ENCODE measurements around the gene JUNB. TPM values are rescaled to one million over a fixed set of nuclear protein-coding genes. Genes with fewer than 3 reads are reported as not detected.
A peak's percentile ranks its signal among the peaks of the same experiment; 100 is the strongest.

Gene JUNB
- total RNA-seq, 1 experiment from 2014 or later, result 10.0 TPM

GRCh38 chr19:12782174-12782423, 9.2 kb upstream of the JUNB start:
- Histone ChIP-seq H3K27me3 (ENCODE audit: control insufficient read depth, insufficient read depth, low read length) (no peaks in the 10 kb centered on the region), H3K4me3 (ENCODE audit: insufficient read depth, low read depth, low read length) (peak overlapping the region; percentile 63), H3K36me3 (replicated peaks; ENCODE audit: control insufficient read depth, insufficient read depth, low read length) (no peaks in the 10 kb centered on the region)
- DNase-seq, result no peak

DNA sequence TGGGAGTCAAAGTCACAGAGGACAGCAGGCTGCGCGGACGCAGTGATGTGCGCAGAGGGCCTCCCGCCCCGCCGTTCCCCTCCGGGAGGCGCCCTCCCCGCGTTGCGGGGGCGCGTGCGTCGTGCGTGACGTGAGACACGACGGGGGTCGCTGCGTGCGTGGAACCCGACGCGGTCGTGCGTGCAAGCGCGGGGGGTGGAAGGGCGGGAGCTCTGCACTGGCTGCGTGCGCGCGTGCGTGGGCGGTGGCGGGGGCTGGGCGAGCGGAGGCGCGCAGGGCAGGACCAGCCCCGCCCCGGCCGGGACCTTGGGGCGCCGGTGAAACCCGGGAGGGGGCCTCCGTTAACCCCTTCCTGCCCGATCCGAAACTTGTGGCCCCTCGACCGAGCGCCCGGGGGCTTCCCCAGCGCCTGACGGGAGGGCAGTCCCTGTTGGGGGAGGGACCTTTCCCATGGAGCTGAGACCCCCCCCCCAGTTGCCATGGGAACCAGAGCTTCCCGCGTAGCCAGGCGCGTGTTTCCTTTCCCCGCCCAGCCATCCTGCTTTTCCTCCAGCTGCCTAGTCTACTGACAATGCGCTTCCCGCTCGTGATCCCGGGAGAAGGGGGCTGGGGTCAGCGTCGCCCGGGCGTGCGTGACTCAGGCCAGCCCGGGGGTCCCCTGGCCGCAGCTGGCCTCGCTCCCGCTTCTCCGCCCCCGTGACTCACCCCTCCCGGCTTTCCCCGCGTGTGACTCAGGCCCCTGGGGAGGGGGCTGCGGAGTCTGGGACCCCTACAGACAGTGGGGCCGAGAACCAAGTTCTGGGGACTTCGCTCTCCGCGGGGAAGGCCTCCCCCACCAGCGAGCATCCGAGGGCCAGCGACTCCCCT, 8.6 kb upstream of the JUNB start:
- Histone ChIP-seq H3K4me3 (ENCODE audit: insufficient read depth, low read depth, low read length) (peak overlapping the region; percentile 63), H3K36me3 (replicated peaks; ENCODE audit: control insufficient read depth, insufficient read depth, low read length) (no peaks in the 10 kb centered on the region)
- DNase-seq, result peak; percentile 89

GRCh38 chr19:12783291-12783848, 7.9 kb upstream of the JUNB start:
- Histone ChIP-seq H3K27me3 (ENCODE audit: control insufficient read depth, insufficient read depth, low read length) (no peaks in the 10 kb centered on the region), H3K4me3 (ENCODE audit: insufficient read depth, low read depth, low read length) (peak overlapping the region; percentile 63), H3K36me3 (replicated peaks; ENCODE audit: control insufficient read depth, insufficient read depth, low read length) (no peaks in the 10 kb centered on the region)
- peak; percentile 76 for DNase-seq

More for the DNA sequence above, 8.6 kb upstream of the JUNB start:
- no peaks in the 10 kb centered on the region for H3K27me3 ChIP-seq (ENCODE audit: control insufficient read depth, insufficient read depth, low read length)

- Histone ChIP-seq H3K27me3 (ENCODE audit: control insufficient read depth, insufficient read depth, low read length) (no peaks in the 10 kb centered on the region), H3K36me3 (replicated peaks; ENCODE audit: control insufficient read depth, insufficient read depth, low read length) (no peaks in the 10 kb centered on the region), H3K4me3 (ENCODE audit: insufficient read depth, low read depth, low read length) (no peak overlapping the region)
- peak; percentile 59 for DNase-seq
Measured at GRCh38 chr19:12783849-12784393, 7.4 kb upstream of the JUNB start.

DNA sequence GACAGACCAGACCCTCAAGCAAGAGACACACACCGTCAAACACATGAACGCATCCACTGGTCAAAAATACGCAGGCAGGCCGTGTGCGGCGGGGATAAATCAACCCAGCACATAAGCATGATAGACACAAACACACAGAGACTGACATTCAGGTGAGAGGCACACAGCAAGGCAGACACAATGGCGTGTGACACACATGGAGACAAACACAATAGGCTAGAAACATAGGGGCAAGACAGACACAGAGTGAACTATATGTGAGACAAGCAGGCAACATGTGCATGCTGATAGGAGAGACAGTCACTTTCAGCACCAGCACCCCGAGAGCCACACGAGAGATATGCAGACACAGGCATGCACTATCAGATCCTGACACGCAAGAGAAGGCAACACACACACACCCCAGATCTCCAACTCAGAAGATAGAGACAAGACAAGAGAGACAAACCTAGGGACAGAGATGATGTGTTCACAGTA, 6.9 kb upstream of the JUNB start:
- DNase-seq, result peak; percentile 19
- H3K27me3 ChIP-seq (ENCODE audit: control insufficient read depth, insufficient read depth, low read length), result no peaks in the 10 kb centered on the region
- H3K4me3 ChIP-seq (ENCODE audit: insufficient read depth, low read depth, low read length), result no peak overlapping the region
- H3K36me3 ChIP-seq (replicated peaks; ENCODE audit: control insufficient read depth, insufficient read depth, low read length), result no peaks in the 10 kb centered on the region

DNA sequence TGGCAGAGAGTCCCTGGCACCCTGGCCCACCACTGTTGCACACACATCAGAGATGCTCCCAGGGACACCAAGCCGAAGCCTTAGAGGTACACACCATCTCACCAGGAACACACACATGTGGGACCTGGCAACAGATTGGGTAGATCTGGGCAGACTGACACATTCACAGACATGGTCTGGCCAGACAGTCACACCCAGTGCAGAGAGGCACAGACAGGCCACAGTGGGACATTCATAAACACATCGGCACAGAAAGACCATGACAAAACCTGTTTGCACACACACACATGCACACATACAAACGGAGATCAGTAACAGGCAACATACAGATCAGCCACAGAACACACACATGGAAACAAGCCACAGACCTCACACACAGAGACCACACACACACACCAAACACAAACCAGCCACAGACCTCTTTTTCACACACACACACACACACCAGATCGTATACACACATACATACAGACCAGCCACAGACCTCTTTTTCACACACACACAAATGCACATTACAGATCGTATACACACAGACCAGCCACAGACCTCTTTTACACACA, 6.3 kb upstream of the JUNB start:
- H3K4me3 ChIP-seq (ENCODE audit: insufficient read depth, low read depth, low read length), result no peak overlapping the region
- H3K27me3 ChIP-seq (ENCODE audit: control insufficient read depth, insufficient read depth, low read length), result no peaks in the 10 kb centered on the region
- DNase-seq, result no peak
- H3K36me3 ChIP-seq (replicated peaks; ENCODE audit: control insufficient read depth, insufficient read depth, low read length), result no peaks in the 10 kb centered on the region

DNA sequence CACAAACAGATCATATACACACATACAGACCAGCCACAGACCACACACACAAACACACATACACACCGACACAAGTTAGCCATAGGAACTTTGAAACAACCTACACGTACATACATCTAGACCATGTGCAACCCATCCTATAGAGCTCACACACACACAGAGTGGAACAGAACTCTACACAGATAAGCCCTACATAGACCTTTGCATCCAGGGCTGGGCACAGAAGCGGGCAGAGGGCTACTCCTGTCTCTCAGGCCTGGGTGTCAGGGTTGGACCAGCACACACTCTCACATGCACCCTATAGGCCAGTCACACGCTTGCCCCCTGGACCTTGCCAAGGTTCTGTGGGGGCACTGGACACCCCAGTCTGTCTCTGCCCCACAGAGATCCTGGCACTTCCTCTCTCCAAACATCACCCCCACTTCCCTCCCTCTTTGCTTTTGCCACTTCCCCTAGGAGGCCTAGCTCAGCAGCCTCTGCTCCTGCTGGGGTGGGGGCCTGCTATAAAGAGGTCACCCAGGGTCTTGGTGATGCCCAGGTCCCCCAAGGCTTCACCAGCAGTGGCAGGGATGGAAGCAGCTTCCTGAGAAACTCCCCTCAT, 5.8 kb upstream of the JUNB start:
- Histone ChIP-seq H3K36me3 (replicated peaks; ENCODE audit: control insufficient read depth, insufficient read depth, low read length) (no peaks in the 10 kb centered on the region), H3K4me3 (ENCODE audit: insufficient read depth, low read depth, low read length) (no peak overlapping the region), H3K27me3 (ENCODE audit: control insufficient read depth, insufficient read depth, low read length) (peaks cover 2% of the 10 kb centered on the region; the same call in 1 of the 2 replicates)
- DNase-seq, result no peak

- DNase-seq, result peak; percentile 61
- H3K27me3 ChIP-seq (ENCODE audit: control insufficient read depth, insufficient read depth, low read length), result peaks cover 6% of the 10 kb centered on the region
- no peak overlapping the region for H3K4me3 ChIP-seq (ENCODE audit: insufficient read depth, low read depth, low read length)
- no peaks in the 10 kb centered on the region for H3K36me3 ChIP-seq (replicated peaks; ENCODE audit: control insufficient read depth, insufficient read depth, low read length)
Measured at GRCh38 chr19:12786141-12786870, 5.0 kb upstream of the JUNB start.

DNA sequence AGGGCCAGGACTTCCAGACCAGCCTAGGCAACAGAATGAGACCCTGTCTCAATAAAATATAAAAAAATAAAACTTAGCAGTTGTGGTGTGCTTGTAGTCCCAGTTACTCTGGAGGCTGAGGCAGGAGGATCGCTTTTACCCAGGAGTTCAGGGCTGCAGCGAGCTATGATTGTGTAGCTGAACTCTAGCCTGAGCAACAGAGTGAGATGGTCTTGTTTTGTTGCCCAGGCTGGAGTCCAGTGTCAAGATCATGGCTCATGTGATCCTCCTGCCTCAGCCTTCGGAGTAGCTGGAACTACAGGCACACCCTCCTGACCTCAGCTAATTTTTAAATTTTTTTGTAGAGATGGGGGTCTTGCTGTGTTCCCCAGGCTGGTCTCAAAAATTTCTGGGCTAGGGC, 4.3 kb upstream of the JUNB start:
- H3K36me3 ChIP-seq (replicated peaks; ENCODE audit: control insufficient read depth, insufficient read depth, low read length), result no peaks in the 10 kb centered on the region
- no peak overlapping the region for H3K4me3 ChIP-seq (ENCODE audit: insufficient read depth, low read depth, low read length)
- peaks cover 12% of the 10 kb centered on the region for H3K27me3 ChIP-seq (ENCODE audit: control insufficient read depth, insufficient read depth, low read length)
- DNase-seq, result no peak

GRCh38 chr19:12787458-12787857, 3.8 kb upstream of the JUNB start:
- peaks cover 17% of the 10 kb centered on the region for H3K27me3 ChIP-seq (ENCODE audit: control insufficient read depth, insufficient read depth, low read length)
- H3K4me3 ChIP-seq (ENCODE audit: insufficient read depth, low read depth, low read length), result no peak overlapping the region
- DNase-seq, result no peak
- H3K36me3 ChIP-seq (replicated peaks; ENCODE audit: control insufficient read depth, insufficient read depth, low read length), result no peaks in the 10 kb centered on the region

DNA sequence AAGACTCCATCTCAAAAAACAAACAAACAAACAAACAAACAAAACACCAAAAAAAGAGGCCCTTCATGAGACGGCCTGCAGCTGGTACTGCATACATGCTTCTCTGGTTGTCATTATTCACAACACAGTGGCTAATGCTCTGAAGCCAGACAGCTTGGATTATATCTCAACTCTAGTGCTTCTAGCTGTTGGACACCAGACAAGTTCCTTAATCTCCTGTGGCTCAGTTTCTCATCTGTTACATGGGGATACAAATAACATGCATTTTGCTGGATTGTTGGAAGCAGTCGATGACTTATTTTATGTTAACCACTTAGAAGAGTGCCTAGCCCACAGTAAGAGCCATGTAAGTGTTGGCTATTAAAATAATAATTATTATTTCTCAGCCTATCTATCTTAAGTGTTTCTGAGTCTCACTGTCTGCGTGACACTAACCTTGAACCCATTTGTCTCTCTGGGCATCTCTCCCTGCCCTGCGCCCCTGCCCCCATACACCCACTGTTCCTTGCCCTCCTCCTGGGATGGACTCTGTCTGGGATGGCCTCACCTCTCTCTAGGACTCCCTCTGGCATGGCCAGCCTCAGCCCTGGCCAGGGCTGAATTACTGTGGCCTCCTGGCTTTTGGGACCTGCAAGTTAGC, 3.1 kb upstream of the JUNB start:
- peaks cover 21% of the 10 kb centered on the region for H3K27me3 ChIP-seq (ENCODE audit: control insufficient read depth, insufficient read depth, low read length)

DNA sequence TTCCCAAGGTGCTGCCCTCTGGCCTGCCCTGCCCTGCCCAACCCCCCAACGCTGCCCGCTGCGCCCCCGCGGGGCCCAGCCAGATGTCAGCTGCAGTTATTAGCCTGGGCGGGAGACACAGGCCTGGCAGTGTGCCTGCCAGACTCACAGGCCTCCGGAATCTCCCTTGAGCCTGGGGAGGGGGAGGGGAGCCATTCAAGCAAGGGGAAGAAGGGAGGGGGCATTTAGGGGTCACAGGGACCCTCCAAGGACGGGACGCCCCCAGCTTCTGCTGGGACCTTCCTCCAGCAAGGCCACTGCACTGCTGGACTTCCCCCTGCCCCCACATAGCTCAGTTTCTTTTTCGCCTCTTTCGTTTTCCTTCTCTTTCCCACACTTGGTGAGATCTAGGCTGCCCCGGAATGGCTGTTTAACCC, 2.6 kb upstream of the JUNB start:
- Histone ChIP-seq H3K27me3 (ENCODE audit: control insufficient read depth, insufficient read depth, low read length) (peaks cover 21% of the 10 kb centered on the region), H3K4me3 (ENCODE audit: insufficient read depth, low read depth, low read length) (peak overlapping the region; percentile 39; the same call in 1 of the 2 replicates), H3K36me3 (replicated peaks; ENCODE audit: control insufficient read depth, insufficient read depth, low read length) (no peaks in the 10 kb centered on the region)
- peak; percentile 88 for DNase-seq

More for the DNA sequence above, 3.1 kb upstream of the JUNB start:
- no peak for DNase-seq
- Histone ChIP-seq H3K4me3 (ENCODE audit: insufficient read depth, low read depth, low read length) (no peak overlapping the region), H3K36me3 (replicated peaks; ENCODE audit: control insufficient read depth, insufficient read depth, low read length) (no peaks in the 10 kb centered on the region)

DNA sequence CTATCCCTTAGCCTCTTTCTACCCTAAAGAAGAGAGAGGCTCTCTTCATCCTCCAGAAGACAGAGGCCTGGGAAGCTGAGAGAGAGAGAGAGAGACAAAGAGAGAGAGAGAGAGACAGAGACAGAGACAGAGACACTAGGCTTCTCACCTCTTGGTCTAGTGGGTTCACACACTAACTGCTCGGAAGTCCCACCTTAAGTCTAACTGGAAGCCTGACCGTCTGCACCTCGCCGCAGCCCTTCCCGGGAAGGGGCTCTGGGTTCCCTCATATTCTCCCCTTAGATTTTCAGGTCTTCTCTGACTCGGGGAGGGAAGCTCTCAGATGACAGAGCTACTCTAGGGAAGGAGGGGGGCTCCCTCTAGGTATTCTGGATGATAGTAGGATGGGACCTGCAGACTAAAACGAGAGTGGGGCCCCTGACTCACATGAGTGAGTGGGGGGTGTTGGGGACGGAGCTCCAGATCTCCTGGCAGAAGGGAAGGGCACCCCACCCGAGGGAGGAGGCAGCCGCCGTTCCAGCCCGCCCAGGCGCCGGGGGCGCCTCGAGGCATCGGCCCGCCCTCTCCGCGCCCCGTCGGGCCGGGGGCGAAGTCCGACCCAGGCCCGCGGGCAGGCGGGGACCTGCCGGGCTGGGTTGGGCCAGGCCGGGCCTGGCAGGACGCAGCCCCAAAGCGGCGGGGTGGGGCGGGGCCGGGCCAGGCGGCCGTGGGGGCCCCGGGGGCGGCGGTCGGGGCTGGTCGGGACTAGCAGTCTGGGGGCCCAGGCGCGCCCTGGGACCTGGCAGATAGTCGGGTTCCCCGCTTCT, 2.0 kb upstream of the JUNB start:
- no peak for DNase-seq
- no peaks in the 10 kb centered on the region for H3K36me3 ChIP-seq (replicated peaks; ENCODE audit: control insufficient read depth, insufficient read depth, low read length)
- peak overlapping the region; percentile 39 for H3K4me3 ChIP-seq (ENCODE audit: insufficient read depth, low read depth, low read length)
- H3K27me3 ChIP-seq (ENCODE audit: control insufficient read depth, insufficient read depth, low read length), result peaks cover 21% of the 10 kb centered on the region

Measured in H7 (cell line).